Activated naive CD4-positive, alpha-beta T cell treated with anti-CD3 and anti-CD28 coated beads, Interleukin-2, amount 50 U/mL, for 16 hours (primary cell): ENCODE measurements around the gene CMTR1.
A peak's percentile ranks its signal among the peaks of the same experiment; 100 is the strongest.
"Not testable (repeated sequence)": the region's sequence is repeated elsewhere in the genome, so short reads cannot be mapped to it uniquely, and the experiment has no call there.

Source experiments
- DNase-seq: peaks from one replicate; pipeline ENCODE4 v3.0.0-alpha.2; 2020

The CMTR1 gene, protein sequence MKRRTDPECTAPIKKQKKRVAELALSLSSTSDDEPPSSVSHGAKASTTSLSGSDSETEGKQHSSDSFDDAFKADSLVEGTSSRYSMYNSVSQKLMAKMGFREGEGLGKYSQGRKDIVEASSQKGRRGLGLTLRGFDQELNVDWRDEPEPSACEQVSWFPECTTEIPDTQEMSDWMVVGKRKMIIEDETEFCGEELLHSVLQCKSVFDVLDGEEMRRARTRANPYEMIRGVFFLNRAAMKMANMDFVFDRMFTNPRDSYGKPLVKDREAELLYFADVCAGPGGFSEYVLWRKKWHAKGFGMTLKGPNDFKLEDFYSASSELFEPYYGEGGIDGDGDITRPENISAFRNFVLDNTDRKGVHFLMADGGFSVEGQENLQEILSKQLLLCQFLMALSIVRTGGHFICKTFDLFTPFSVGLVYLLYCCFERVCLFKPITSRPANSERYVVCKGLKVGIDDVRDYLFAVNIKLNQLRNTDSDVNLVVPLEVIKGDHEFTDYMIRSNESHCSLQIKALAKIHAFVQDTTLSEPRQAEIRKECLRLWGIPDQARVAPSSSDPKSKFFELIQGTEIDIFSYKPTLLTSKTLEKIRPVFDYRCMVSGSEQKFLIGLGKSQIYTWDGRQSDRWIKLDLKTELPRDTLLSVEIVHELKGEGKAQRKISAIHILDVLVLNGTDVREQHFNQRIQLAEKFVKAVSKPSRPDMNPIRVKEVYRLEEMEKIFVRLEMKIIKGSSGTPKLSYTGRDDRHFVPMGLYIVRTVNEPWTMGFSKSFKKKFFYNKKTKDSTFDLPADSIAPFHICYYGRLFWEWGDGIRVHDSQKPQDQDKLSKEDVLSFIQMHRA

DNA sequence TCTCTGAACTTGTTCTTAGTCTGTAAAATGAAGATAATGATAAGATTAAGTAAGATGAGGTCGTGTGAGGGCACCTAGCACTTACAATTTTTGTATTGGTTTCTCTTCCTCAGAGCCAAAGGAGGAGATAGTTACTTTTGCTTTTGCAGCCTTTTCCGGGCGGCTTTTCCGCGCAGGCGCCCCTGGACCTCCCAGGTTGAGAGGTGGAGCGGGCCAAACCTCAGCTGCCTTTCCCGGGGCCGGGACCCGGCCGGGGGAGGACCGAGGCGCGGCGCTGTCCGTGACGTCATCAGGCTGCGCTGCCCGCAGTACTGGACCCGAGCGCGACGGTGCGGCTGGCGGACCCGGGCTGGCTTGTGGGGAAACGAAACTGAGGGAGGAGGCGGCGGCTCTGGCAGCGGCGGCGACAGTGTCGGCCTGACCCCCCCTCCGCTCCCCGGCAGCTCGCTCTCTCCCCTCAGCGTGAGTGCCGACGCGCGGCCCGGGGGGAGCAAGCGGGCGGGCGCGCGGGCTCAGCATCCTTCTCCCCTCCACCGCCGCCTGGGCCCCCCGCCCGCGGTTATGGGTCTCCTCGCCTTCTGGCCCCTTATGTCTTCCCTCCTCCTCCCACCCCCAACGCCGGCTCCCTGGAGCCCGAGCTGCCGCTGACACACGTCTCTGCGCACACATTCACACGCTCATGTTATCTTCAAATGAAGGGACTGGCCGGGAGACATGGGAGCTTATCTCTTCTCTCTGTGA, at the start of gene CMTR1:
TSS of gene CMTR1 (plus strand) at position 306 of the 741 bp plus-strand sequence. CDS start 2,409 bp downstream, outside the sequence.
- DNase-seq, result peak; percentile 97

DNA sequence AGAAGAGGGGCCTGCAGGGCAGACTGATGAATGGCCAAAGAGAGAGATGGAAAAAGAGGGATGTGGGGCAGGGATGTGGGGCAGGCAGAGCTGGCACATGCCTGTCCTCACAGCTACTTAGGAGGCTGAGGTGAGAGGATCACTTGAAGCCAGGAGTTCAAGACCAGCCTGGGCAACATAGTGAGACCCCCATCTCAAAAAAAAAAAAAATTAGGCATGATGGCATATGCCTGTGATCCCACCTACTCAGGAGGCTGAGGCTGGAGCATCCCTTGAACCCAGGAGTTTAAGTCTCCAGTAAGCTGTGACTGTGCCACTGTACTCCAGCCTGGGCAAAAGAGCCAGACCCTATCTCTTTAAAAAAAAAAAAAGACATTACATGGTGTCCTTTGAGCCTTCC, 44.4 kb upstream of the CMTR1 start:
- DNase-seq, result no peak

DNA sequence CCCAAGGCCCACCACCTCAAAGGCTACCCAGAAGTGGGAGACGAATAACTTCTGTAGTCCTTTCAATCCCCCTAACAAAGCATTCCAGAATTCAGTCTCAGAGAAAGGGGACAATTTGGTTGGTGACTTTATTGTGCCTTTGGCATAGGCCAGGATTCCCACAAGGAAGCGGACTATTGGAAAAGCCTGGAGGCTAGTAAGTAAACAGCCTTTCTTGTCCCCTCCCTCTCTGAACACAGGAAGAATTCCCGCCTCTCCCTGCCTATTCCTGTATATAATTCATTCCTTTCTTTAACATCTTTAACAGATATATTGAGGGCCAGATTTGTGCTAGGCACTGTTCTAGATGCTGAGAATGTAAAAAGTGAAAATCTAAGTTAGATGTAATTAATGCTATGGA, 43.2 kb upstream of the CMTR1 start:
- DNase-seq, result no peak

DNA sequence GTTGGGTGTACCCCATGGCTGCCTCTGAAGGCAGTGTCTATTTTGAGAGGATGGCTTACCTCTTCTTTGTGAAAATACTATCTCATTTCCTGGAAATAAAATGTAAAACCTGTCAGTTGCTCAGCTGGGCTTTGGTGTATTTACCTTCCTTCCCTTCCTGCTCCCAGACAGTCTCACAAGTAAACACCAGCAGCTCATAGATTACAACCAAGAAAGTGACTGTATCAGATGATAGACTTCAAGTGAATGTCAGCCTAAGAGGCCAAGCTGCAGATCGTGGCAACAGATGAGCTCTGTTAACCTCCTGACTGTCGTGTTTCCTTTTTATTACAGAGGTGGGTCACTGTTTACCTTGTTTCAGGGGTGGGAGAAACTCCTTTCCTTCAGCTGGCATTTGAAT, 41.9 kb upstream of the CMTR1 start:
- no peak for DNase-seq

DNA sequence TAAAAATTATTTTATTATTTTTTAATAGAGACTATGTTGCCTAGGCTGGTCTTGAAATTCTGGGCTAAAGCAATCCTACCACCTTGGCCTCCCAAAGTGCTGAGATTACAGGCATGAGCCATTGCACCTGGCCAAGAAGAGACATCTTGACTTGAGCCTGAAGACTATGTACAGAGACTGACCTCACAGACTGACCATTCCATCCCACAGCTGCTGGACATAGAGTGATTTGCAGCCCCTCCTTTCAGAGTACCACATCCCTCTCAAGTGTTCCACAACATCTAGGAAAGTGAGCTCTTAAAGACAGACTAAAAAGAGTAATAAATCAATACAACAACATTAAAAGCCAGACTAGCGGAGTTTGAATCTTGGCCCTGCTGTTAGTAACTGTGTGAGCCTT, 40.2 kb upstream of the CMTR1 start:
- DNase-seq, result no peak

DNA sequence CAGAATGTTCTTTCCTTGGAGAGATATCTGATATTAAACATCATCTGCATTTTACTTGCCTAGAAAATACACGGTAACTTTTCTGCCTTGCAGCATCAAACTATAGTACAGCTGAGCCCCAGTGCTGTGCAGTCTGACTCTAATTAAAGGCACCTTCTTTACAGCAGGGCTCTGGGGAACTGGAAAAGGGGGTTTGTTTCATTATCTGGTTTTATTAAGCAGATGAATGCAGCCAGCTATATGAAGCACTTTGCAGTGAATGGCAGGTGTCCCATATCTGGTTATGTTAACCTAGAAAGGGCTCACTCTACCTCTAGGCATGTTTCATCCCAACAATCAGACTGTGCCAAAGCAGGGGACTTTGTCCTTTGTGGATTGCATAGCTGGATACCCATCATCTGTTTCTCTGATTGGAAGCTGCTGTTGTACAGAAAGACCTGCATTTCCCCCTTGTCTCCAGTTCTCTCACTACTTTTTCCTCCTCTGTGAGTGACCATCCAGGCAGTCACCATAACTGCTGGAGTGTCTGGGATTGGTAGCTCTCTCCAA, 39.6 kb upstream of the CMTR1 start:
- DNase-seq, result no peak

DNA sequence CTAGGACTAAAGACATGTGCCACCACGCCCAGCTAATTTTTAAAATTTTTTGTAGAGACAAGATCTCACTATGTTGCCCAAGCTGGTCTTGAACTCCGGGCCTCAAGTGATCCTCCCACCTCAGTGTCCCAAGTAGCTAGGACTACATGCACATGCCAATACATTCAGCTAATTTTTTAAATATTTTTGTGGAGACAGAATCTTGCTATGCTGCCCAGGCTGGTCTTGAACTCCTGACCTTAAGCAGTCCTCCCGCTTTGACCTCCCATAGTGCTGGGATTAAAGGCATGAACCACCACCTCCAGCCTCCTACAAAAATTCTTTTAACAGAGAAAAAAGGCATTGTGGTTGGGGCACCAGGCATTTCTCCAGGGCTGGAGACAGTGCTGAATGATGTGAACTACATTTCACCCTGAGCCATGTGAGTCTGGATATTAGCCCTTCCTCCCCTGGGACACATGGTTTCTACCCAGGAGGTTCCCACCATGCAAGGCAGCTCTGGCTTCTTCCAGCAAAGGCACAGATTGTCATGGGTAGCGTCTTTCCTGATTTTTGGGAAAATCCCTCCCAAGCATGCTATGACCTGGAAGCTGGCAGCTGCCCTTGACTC, 36.3 kb upstream of the CMTR1 start:
- no peak for DNase-seq

DNA sequence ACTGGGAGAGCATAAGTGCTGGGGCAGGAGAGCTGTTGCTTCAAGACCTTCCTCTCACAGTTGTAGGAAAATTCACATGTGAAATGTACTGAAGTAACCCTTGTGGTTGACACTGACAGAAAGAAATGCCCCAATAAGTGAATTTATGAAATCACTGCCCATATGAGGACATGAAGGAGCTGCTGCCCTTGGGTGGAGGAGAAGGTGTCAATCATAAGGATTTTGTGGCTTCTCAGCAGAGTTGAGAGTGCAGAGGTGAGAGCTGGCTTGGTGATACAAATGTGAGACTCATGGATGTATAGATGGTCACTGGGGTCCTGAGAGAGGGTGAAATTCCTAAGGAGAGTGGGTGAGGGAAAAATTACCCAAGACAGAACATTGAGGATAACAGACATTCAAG, 33.9 kb upstream of the CMTR1 start:
- no peak for DNase-seq

DNA sequence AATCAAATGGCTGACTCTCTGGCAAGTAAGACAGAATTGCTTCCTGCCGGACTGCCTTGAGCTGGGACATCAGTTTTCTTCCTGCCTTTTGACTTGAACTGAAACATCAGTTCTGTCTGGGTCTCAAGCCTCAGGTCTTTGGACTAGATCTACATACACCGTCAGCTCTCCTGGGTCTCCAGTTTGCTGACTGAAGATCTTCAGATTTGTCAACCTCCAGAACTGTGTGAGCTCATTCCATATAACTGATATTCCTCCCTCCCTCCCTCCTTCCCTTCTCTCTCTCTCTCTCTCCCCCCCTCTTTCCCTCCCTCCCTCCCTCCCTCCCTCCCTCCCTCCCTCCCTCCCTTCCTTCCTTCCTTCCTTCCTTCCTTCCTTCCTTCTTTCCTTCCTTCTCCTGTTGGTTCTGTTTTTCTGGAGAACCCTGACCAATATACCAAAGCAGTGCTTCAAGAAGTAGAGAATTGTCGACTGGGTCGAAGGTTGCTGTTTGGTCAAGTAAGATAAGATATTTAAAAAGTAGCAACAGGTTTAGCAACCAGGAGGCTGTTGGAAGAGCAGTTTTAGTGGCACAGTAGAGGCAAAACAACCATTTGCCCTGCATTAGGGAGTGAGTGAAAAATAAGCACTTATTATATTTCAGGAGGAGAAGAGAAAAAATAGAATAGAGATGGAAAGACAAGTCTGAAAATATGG, 33.1 kb upstream of the CMTR1 start:
- no peak for DNase-seq

DNA sequence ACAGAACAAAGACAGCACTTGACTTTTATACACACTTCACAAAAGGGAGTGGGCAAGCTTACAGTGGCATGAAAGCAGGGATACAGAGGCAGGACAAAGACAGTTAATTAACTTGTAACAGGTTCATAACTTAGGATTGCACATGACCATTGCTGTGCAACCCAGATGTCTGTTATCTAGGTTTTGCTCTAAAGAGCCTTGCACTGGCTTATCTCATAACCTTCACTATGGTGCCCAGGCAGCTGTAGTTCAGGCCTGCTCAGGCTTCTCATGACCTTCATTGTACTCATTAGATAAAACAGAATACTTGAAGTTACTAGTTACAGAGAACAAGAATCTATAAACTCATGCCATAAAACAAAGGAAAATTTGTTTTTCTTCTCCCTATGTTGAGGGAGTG, 31.4 kb upstream of the CMTR1 start:
- not testable (repeated sequence) for DNase-seq

DNA sequence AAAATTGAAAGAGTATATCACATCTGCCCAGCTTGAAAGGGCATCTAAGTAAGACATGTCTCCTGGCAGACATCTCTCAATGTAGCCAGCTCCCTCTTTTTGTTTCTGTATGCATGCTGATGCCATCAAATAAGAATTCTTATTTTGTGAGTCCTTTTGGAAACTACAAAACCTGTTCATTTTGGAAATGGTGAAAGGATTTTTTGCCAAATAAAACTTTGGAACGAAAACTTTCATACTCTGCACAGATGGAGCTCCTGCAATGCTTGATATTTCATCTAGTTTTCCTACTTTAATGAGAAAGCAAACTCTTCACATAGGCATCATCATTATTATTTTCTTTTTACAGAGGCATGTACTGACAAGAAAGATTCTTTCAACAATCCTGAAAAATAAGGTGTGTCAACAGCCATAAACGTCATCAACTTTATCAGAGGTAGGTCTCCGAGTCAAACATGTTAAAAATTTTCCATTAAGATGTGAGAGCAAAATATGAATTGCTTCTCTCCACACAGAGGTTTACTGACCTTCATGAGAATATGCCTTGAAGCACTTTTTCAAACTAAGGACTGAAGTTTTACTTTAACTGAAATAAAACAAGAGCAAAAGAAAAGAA, 26.2 kb upstream of the CMTR1 start:
- no peak for DNase-seq

DNA sequence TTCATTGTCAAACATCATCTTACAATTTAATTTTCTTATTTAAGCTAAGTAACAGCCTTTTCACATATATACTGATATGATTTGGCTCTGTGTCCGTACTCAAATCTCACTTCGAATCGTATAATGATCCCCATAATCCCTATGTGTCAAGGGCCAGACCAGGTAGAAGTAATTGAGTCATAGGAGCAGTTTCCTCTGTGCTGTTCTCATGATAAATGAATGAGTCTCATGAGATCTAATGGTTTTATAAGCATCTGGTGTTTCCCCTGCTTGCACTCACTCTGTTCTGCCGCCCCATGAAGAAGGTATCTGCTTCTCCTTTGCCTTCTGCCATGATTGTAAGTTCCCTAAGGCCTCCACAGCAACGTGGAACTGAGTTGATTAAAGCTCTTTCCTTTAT, 25.1 kb upstream of the CMTR1 start:
- DNase-seq, result no peak

DNA sequence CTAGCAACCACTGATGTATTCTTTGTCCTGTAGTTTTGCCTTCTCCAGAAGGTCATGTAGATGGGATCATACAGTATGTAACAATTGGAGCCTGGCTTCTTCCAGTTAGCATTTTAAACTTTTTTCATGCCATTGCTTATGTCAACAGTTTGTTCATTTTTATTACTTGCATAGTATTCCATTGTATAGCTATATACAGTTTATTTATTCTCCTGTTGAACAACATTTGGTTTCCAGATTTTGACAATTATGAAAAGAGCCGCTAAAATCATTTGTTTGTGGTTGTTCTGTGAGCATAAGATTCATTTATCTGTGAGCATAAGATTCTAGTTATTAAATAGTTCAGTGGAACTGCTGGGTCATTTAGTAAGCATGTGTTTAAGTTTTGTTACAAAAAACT, 23.5 kb upstream of the CMTR1 start:
- DNase-seq, result no peak

DNA sequence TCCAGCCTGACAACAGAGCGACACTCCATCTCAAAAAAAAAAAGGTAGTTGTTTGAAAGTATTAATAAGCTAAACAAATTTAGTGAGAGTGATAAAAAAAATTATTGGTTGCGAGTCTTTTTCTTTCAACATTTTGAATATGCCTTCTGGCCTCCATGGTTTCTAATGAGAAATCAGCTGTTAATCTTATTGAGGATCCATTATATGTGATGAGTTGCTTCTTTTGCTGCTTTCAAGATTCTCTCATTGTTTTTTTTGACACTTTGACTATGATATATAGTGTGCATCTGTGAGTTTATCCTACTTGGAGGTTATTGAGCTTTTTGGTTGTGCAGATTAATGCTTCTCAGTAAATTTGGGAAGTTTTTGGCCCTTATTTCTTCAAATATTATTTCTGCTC, 15.6 kb upstream of the CMTR1 start:
- DNase-seq, result no peak

DNA sequence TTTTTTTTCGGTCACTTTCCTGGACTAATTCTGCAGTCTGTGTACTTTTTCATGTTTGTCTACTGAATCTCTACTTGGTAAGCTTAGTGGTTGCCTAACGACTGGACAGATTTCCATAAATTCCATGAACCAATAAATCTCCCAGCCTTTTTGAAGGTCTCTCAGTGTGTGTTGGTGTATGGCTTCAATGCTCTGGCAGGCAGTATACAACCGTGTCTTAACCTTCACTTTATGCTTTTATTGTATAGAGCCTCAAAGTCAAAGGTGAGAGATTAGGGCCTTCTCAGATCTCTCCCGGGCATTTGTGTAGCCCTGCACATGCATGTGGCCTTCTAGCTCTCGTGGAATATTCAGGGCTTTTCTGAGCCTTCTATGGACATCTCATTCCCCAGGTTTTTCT, 14.3 kb upstream of the CMTR1 start:
- no peak for DNase-seq

DNA sequence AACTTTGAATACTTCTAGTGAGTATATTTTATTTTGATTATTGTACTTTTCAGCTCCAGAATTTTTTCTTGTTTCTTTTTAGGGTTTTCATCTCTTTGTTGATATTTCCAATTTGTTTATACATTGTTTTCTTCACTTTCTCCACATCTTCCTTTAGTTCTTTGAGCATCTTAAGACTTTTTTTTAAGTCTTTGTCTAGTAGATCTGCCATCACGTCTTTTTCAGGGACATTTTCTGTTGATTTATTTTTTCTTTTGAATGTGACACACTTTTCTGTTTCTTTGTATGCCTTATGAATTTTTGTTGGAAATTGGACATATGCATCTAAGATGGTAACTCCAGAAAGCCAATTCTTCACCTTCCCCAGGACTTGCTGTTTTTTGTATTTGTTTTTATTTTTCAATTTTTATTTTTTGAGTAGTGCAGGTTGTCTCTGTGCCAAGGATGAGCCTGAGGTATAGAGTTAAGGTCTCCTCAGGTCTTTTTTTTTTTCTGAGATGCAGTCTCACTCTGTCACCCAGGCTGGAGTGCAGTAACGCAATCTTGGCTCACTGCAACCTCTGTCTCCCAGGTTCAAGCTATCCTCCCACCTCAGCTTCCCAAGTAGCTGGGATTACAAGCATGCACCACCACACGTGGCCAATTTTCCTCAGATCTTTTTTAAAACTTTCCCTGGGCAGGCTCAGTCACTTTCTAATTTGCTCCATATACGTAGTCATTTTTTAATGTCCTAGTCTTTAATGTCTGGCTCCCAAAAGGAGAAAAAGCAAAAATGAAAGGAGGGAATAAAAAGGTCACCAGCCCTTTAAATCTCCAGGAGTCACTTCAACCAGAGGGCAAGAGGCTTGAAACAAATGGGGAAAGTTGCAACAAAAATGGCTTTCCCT, 6.7 kb upstream of the CMTR1 start:
- DNase-seq, result no peak

DNA sequence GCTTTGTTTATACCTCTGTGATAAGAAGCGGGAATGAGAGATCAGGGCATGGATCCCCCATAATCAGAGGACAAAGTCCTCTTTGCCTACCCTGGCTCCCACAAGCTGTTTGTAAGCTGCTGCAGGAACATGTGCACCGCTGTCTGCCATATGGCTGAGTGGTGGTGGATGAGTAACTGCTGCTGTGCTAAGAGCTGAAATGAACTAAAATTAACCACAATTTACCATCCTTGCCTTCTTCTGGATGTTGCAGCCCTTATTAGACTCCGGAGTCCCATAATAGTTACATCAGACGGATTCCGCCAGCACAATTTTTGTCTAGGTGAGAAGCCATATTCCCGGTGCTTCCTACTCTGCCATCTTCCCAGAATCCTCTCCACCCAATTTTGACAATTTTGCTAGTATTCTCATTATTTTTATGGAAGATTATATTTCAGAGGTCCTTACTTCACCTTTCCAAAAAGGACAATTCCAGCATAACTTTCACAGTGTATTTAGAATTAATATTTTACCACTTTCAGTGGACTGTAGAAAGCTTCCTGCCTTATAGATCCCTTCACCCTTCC, 6.0 kb upstream of the CMTR1 start:
- no peak for DNase-seq

DNA sequence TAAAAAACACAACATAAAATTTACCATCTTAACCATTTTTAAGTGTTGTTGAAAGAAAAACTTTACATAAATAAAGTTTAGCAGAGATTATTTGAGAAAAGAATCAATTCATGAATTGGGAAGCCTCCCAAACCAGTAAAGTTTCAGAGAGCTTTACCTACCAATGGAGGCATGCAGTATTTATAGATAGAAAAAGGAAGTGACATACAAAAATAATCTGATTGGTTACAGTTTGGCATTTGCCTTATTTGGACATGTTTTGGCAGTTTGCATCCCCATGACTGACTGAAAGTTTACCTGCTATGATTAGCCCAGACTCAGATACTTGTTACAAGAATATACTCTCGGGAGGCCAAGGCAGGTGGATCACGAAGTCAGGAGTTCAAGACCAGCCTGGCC, 3.7 kb upstream of the CMTR1 start:
- DNase-seq, result no peak

DNA sequence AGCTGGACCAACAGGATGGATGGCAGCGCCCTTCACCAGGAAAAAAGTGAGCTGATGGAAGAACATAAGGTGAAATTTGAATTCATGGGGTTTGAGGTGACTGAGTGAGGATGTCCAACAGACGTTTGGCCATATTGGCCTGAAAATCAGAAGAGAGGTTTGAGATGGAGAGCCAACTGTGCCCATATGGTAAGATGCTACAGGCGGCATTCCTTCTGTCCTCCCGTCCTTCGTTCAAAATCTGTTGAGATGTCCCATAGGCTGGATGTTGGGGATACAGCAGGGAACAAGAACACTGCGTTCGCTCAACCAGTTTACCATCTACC, 468 bp upstream of the CMTR1 start:
- no peak for DNase-seq

DNA sequence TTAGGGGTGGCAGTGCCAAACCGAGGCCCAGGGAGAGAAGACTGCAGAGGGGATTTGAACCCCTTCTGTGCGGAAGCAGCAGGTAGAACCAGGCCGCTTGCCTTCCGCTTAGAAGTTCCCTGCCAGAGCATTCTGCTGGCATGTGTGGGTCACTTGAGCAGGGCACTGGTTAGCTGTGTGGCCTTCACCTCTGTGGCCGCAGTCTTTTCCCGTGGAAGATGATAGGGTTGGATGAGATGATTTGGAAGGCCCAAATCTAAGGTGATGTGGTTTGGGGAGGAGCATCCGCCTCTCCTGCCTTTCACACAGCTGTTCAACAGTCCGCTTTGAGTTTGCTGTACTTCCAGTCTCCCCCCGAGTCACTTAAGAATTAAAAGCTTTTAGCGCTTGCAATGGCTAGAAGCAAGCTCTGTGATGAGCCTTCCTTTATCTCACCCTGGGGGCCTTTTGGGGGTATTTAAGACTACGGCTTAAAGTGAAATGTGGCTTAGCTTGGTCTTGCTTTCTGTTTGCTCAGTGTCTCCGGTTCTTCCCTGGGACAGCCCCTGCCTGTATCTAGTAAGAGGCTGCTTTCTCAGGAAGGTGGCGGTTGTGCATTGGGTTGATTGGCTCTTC, 743 bp downstream of the CMTR1 start:
- DNase-seq, result peak; percentile 47
